Measurements from ENCODE around the gene PPP2R2D.
A peak's percentile ranks its signal among the peaks of the same experiment; 100 is the strongest.

Gene PPP2R2D

DNA sequence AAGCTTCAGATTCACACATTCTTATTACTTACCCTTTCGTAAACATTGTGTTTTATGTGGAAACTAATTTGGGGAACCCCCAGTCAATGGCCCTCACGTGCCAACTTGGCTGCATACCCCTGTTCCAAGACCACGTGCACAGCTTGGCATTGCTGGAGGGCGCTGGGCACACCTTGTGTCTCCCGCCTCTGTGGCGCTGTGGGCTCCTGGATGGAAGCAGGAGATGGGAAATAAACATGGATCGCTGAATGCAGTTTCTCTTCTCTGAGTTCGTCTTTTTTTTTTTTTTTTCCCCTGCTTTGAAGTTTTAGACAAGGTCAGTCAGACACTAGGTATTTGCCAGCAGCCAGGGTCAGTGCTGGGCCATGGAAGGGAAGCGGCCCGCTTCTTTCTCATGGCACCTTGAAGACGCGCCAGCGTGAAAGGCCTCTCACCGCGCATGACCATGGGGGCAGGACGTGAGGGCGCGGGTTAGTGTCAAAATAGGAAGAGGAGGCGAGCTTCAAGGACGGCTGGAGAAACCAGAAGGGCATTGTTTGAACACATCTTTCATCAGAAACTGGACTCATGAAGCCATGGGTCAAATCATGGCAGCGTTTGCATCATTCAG lies 53.7 kb downstream of the PPP2R2D start:
- DNase-seq: no peak

DNA sequence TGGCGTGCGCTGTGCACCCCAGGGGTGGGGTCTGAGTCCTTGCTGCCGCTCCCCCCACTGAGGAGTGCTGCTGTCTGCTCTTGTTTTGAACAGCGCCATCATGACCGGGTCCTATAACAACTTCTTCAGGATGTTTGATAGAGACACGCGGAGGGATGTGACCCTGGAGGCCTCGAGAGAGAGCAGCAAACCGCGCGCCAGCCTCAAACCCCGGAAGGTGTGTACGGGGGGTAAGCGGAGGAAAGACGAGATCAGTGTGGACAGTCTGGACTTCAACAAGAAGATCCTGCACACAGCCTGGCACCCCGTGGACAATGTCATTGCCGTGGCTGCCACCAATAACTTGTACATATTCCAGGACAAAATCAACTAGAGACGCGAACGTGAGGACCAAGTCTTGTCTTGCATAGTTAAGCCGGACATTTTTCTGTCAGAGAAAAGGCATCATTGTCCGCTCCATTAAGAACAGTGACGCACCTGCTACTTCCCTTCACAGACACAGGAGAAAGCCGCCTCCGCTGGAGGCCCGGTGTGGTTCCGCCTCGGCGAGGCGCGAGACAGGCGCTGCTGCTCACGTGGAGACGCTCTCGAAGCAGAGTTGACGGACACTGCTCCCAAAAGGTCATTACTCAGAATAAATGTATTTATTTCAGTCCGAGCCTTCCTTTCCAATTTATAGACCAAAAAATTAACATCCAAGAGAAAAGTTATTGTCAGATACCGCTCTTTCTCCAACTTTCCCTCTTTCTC lies 55.0 kb downstream of the PPP2R2D start:
- DNase-seq: no peak

DNA sequence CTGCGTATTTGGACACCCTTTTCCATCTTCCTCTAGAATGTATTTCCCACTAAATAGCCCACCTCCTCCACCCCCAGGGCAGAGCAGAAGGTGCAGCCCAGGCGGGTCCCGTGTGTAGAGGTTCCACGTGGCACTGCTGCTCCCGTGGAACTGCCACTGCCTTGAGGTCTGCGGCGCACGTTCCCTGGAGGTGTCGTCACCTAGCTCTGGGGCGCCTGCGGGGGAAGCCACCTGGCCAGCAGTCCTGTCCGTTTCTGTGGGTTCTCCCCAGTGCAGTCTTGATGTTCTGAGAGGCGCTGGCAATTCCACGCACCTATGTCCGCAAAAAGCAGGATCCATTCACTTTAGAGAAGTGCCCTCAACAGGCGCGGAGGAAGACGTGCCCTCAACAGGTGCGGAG lies 59.0 kb downstream of the PPP2R2D start:
- DNase-seq: no peak

DNA sequence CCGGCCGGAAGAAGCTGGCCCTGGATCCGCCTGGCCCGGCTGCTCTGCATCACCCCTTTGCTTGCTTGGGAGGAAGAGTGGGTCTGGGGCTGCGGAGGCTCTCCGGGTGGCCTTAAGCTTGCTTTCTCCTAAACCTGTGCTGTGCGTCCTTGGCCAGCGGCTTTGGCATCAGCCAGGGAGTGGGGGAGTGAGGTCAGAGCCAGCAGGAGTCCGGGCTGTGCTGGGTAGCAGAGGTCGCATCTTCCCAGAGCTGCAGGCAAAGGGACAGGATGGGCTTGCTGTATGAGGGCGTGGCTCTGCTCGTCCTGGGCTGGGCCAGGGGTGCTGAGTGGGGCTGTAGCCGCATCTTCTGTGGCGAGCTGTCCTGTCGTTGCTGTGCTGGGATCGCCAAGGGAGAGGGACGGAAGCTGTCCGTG lies 59.8 kb downstream of the PPP2R2D start:
- no peak for DNase-seq

DNA sequence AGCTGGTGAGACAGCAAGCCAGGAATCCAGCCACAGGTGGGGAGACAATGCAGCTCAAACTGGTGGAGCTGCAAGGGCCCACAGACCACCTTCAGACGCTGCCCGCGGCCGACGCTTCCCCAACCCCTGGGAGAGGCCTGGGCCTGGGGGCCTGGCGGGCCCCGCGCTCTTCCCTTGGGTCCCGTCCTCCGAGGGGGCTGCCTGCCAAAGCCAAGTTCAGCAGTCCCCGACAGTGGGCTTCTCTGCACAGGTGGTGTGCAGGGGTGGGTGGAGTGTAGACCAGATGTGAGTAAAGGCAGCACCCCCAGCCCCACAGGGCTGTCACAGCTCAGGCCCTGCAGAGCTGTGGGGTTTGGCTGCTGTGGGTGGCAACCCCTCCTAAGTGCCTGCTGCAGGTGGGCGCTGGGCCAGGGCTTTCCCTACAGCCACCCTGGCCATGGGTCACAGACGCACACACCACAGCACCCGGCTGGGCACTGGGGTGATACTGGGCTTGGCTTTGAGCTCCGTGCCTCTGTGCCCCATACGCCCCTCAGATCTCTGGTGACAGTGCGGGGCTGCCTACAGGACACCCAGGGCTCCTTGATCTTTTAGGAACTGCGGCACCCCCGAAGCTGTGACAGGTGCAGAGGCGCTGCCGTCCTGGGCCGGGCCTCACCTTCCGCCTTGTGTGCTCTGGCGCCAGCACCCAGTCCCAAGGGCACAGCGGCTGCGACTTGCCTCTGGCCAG lies 60.4 kb downstream of the PPP2R2D start:
- DNase-seq: no peak

DNA sequence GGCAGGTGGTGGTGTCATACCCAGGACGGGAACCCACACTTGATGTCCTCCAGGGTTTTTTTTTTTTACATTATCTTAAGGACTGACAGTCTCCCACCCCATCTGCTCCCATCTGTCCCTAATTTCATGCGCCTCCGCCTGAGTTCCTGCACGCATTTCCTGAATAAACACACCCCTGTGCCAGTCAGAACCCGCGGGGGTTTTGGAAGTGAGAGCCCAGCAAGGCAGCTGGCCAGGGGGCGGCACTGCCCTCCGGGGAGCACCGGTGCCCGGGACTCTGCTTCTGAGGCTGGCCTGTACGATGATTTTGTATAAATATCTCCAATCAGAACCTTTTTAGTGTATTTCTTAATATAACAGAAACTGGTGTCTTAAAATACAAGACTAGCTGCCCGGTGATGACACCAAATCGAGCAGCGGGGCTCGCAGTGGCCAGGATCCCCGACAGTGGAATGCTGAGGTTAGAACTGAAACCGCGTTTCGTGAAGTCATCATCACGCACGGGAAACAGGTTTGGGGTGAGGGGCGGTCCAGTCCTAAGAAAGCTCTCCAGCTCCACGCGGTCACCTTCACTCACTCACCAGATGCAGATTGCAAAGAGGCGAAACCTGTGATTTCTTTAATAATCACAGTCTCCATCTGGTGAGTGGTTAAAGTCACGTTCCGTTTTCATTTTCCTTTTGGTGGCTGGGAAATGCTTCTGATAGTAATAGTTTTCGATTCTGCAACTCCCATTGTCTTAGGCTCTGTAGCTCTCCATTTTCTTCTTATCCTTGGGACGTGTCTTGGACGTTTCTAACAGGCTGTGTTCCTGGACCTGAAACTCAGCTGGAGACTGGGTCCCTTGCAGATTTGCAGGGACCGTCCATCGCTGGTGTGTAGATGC lies 61.2 kb downstream of the PPP2R2D start:
- no peak for DNase-seq

DNA sequence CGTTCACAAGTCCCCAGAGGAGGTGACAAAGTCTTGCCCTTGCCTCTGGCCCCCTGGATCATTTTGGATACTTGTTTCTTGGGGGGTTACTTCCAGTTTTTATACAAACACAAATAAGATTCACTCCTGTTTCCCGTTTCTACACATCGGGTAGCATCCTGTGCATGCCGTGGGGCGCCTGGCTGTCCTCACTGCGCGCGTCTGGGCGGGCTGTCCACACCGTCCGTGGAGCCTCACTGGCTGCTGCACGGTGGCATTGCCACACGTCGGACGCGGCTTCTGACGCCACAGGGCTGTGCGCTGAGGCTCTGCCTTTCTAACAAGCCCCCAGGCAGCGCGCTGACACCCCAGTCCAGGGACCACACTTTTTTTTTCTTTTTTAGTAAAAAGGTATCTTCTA lies 62.5 kb downstream of the PPP2R2D start:
- no peak for DNase-seq

DNA sequence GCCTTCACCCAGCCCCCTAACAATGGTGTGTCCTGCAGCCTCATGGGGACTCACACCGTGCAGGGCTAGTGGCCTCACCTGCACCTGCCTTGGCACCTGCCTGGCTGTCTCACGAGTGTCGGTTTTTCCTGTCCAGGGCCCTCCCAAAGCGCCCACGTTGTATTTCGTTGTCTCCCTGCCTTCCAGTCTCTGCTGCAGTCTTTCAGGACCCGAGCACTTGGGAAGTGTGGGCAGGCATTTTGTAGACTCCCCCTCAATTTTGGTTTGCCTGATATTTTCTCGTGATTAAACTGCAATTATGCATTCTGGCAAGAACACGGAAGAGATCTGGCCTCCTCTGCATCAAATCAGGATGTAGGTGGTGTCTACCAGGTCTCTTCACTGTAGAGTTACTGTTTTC lies 63.0 kb downstream of the PPP2R2D start:
- no peak for DNase-seq

DNA sequence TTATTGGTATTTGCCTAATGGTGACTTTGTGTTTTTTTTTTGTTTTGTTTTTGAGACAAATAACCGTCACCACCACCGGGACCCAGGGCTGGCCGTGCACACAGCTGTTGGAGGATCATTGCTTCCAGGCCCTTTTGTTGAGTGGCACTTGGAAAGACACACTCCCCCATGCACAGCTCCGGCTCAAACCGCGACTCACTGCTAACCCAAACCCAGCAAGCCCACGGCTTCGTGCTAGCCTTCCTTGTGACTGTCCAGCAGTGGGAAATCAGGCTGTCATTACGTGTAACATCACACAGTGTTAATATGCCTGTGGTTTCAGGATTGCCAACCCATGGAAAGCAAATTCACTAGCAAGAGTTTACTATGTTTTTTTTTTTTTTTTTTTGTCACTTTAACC lies 63.5 kb downstream of the PPP2R2D start:
- DNase-seq: no peak

DNA sequence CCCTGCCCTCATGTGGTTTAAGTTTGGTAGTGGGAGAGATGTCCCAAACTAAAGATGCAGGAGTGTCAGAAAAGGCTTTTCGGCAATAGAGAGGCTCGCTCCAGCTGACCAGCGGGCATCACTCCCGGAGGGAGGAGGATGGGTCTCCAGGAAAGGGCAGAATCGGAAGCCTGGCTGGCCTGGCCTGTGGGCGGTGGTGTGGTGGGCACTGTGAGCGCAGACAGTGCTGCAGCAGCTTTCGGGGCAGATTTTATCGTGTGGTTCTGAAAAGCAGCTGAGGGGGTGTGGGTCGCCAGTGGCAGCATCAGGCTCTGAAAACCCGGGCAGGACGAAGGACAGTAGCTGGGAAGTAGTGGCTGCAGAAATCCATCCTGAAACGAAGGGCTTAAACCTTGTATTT lies 68.1 kb downstream of the PPP2R2D start:
- DNase-seq: no peak

DNA sequence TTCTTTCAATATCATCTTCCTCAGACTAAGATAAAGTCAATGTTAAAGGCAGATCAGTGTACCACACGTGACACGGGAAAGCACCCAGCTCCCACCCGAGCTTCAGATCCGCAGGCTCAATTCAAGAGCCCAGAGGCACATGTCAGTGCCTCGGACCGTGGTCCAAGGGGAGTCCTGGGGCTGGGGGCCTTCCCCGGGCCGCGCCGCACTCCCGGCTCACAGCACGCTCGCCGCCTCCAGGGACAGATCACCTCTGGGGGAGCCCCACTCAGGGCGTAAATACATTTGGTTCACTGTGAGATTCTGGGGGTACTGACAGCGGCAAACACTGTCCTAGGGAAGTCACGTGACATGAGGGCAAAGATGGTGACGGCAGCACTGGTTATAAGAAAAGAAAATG lies 70.1 kb downstream of the PPP2R2D start:
- no peak for DNase-seq

DNA sequence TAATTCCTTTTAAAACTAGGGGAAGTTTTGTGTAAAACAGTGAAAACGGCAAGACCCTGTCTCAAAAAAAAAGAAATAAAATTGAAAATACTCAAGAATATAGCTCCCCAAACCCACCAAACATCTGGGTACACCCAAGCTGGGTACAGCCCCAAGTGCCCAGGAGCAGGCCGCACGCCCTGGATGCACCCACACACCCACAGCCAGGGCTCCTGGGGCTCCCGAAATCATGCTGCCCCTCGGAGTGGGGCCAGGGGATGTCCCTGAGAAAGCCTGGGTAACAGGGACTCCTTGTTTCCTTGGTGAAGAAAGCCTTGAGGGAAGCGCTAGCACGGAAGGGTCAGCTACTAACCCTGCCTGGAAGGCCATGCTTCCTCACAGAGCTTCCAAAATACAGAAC lies 70.8 kb downstream of the PPP2R2D start:
- DNase-seq: no peak

DNA sequence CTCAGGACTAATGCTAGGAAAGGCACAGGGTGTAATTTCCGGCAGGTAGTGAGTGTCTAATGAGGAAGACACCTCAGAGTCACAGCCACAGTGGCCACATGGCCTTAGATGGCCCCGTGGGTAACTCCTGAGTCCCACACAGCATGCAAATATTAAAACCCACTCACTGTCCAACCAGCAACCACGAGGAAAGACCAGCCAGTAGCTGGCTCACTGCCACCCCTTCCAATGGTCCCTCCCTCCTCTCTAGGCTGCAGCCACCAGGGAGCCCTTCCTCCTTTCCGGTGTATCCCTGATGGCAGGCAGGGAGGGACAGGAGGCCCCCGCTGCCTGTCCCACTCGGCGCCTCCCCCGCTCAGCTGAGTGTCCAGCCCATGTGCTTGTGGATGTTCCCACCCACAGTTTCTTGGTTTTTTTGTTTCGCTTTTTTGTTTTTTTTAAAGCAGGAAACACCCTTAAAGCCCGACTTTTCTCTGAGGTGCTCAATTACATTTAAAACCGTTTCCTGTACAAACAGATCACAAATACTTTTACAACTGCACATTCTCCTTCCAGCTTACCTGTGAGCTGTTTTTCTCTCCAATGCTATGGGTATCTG lies 71.8 kb downstream of the PPP2R2D start:
- DNase-seq: peak; percentile 37

DNA sequence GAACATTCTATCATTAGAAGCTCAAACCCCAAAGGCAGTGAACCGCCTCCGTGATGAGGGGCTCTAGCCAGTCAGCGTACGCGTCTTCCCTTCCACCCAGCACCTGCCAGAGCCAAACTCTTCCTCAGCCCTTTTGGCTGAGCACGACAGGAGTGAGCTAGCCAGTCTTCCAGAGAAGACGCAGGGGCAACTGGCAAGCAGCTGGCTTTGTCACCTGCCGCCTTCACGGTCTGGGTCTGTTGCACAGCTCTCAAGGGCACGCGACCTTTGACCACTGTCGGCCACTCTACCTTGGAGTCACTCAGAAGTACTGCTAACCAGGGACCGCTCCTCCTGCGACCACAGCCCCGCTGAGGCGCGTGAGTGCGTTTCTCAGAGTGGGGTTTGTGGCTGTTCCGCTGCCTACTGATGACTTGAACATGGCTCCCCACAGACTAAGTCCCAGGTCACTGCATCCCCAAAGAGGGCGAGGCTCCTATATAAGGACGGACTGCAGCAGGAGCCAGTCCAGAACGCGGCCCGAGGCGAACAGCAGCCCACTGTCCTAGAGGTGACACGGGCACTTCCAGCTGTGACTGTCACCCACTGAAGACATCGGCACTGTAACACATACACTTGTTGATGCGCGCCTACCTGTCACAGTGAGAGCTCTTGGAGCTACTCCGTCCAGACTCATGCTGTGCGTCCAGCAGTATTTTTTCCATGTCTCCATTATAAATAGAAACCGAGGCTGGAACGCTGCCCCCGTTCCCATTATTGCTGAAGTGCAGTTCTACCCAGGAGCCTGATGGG lies 72.5 kb downstream of the PPP2R2D start:
- no peak for DNase-seq

DNA sequence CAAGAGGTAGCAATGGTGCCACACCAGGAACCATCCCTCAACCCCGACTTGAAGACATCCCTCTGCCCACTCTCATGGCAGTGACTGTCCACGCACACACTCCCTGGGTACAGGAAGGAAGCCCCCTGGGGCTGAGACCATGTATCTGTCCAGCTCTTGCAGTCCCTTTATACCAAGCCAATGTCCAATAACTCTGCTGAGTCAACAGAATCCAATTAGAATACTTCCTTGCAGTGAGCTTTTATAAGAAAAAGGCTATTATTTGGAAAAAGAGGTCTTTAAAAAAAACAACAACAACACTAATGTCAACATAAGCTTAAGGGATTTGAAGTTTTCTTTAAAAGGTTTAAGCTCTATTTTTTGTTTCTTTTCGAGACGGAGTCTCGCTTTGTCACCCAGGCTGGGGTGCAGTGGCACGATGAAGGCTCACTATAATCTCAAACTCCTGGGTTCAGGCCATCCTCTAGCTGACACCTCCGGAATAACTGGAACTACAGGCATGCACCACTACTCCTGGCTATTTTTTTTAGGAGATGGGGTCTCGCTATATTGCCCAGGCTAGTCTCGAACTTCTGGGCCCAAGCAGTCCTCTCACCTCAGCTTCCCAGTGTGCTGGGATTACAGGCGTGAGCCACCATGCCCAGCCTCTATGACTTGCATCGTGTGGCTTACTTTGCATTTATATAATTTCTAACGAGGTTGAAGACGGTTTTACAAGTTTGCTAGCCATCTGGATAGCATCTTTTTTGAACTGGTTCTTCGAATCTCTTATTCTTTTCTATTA lies 73.4 kb downstream of the PPP2R2D start:
- no peak for DNase-seq

DNA sequence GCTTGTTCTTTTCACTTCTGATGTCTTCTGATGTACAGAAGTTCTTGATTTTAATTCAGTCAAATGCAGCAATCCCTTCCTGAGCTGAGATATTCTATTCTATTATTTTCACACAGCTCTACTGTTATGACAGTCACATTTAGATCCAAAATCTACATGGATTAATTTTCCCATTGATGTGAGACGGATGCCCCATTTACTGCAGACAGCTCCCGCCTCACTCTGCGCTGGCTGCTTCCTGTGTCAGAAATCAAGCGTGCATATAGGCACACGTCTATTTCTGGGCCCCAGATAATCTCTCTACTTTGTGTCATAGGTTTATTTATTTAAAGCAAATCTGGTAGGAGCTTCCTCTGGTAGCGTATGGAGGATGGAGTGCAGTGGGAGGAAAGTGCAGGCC lies 74.2 kb downstream of the PPP2R2D start:
- DNase-seq: no peak

DNA sequence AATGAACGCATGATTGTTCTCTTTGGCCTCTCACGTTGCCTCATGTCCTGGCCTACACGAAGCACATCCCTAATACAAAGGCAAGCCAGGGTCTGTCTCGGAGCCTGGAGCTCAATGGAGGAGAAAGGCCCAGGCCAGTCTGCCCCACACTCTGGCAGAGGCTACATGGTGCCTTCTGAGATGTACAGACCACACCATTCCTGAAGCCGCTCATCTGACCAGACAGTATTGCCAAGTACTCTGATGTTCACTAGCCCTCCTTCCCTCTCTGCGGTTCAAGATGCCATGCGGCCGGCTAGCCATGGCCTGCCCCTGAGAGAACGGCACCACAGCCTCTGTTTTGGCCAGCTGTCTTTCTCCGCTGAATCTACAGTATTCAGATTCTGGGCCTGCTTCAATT lies 75.0 kb downstream of the PPP2R2D start:
- no peak for DNase-seq

DNA sequence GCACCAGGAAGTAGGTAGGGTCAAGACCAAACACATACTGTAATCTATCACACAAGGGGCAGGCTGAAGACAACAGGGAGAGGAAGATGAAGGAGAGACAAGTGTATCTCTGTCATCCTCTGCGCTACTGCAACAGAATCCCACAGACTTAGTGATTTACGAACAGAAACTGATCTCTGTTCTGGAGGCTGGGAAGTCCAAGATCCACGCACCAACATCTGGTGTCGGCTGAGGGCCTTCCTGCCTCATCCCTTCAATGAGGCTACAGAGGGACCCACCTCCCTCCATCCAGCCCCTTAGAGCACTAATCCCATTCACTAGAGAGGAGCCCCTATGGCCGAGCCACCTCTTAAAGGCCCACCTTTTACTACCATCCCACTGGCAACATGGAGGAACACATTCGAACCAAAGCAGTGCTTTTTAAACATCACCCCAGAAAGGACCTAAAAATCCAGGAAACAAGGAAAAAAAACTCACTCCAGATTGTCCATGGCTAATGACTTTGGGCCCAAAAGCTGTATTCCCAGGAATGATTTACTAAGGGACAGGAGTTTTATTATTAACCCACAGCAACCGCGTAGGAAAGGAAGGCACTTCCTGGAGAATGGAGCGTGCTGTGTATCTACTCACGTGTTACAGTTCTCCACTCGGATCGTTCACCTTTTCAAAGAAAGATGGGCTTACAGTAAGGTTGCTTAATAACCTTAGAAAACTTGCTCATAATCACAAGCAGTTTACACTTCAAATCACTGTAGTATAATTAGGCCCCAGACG lies 76.7 kb downstream of the PPP2R2D start:
- no peak for DNase-seq

DNA sequence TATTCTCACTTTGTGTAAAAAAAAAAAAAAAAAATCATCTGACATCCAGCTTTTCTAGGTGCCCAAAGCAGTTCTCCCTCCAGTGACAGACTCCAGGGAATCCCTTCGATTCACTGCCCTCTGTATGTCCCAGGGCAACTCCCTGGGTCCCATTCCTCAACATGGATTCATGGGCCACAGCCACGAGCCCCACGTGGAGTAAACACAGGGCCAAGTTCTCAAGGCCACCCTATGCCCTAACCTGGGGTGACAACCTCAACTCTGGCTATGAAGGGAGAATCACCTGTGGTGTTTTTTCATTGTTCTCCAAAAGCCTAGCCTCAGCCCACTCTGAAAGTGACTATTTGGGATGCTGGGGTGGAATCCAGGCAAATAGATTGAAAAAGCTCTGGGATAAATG lies 77.6 kb downstream of the PPP2R2D start:
- DNase-seq: no peak

DNA sequence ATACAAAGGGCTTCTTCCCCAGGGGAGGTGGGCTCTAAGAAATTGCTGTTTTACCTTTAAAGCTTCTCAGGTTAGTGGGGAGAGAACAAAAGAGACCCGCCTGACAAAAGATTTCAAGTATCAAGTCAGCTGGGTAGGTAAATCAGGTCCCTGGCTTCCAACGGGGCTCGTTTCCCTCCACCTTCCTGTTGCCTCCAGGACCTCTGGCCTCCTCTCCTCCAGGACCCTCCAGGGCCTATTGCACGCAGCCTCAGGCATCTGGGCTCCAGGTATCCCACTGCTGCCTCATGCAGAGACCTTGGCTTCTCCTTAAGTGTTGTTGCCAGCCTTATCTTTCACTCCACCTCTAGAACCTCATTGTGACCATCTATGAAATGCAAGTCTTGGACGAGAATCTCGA lies 78.0 kb downstream of the PPP2R2D start:
- DNase-seq: no peak

Data from stimulated activated CD4-positive, alpha-beta T cell treated with anti-CD3 and anti-CD28 coated beads, Interleukin-4, amount 100 ng/mL, for 1 hour (primary cell).